H1 (cell line): ENCODE data around the gene VDR. TPM values are rescaled to one million over a fixed set of nuclear protein-coding genes. Genes with fewer than 3 reads are reported as not detected.

ENCODE experiments used
- CTCF ChIA-PET: fragments of 300-600 bp; sonication (Branson Sonifier 250); formaldehyde crosslinking; loops from one replicate; lab custom pipeline; 2021; ENCODE audit not compliant: partially characterized antibody; lab: Charles Lee
- POLR2A ChIA-PET: fragments of 300-600 bp; sonication (Branson Sonifier 250); formaldehyde crosslinking; loops from one replicate; lab custom pipeline; 2021; ENCODE audit warnings: inconsistent platforms; ENCODE audit not compliant: partially characterized antibody; lab: Charles Lee
- DNase-seq, 2 experiments: peaks; one replicate each; pipeline versions ENCODE4 v3.0.0 to v3.0.0-alpha.2; 2010 to 2022; ENCODE audit warnings: low spot score in 2 of 2, low read depth in 1 of 2, mixed read lengths in 1 of 2
- FAIRE-seq: peaks from 2 replicates; lab custom pipeline; 2011; peaks lifted over from hg19 to GRCh38; lab: Jason Lieb, UNC
- H2AFZ ChIP-seq: 2 replicates; pipeline ENCODE4 v1.8.1; 2012; ENCODE audit warnings: low read length, inconsistent platforms
- H2AK5ac ChIP-seq: 2 replicates; pipeline ENCODE4 v1.6.1; 2013; ENCODE audit warnings: low read depth, low read length
- H2BK120ac ChIP-seq: replicated peaks from 2 replicates; pipeline ENCODE3; 2013; ENCODE audit warnings: low read depth, low read length, inconsistent platforms
- H2BK12ac ChIP-seq: 2 replicates; pipeline ENCODE4 v1.6.1; 2013; ENCODE audit warnings: low read depth, low read length
- H2BK15ac ChIP-seq: 2 replicates; pipeline ENCODE4 v1.6.1; 2013; ENCODE audit warnings: low read length
- H2BK20ac ChIP-seq: 2 replicates; pipeline ENCODE4 v1.6.1; 2013; ENCODE audit warnings: low read length
- H2BK5ac ChIP-seq: 2 replicates; pipeline ENCODE4 v1.6.1; 2013; ENCODE audit warnings: low read depth, low read length
- H3K14ac ChIP-seq: 2 replicates; pipeline ENCODE4 v1.6.1; 2013; ENCODE audit warnings: inconsistent platforms; ENCODE audit not compliant: insufficient read length
- H3K18ac ChIP-seq: 2 replicates; pipeline ENCODE4 v1.6.1; 2013; ENCODE audit warnings: low read length; ENCODE audit errors: extremely low read depth
- H3K23ac ChIP-seq: 2 replicates; pipeline ENCODE4 v1.6.1; 2013; ENCODE audit warnings: inconsistent platforms; ENCODE audit not compliant: insufficient read length
- H3K23me2 ChIP-seq: 2 replicates; pipeline ENCODE4 v1.6.1; 2013; ENCODE audit warnings: low read depth, low read length
- H3K27ac ChIP-seq: 2 replicates; pipeline ENCODE4 v1.6.1; 2011; ENCODE audit warnings: low read depth, low read length, inconsistent platforms
- H3K27me3 ChIP-seq, 4 experiments: replicated peaks in 1 of 4; 1 replicate in 1 of 4; 2 replicates in 3 of 4; pipeline versions ENCODE4 v1.6.1 to v1.8.1; 2011 to 2013; ENCODE audit warnings: low read length in 3 of 4, mild to moderate bottlenecking in 3 of 4, inconsistent platforms in 2 of 4, mixed read lengths in 2 of 4, moderate library complexity in 1 of 4; ENCODE audit not compliant: control insufficient read depth in 3 of 4, insufficient read depth in 3 of 4; ENCODE audit errors: extremely low read depth in 1 of 4
- H3K36me3 ChIP-seq, 4 experiments: 2 replicates each; pipeline versions ENCODE4 v1.6.1 to v1.8.1; 2011 to 2013; ENCODE audit warnings: mild to moderate bottlenecking in 4 of 4, low read length in 3 of 4, moderate library complexity in 2 of 4, control low read depth in 1 of 4, inconsistent platforms in 1 of 4; ENCODE audit not compliant: insufficient read depth in 4 of 4, control insufficient read depth in 2 of 4
- H3K4ac ChIP-seq: replicated peaks from 2 replicates; pipeline ENCODE3; 2013; ENCODE audit warnings: low read length, low read depth, mixed read lengths, inconsistent platforms; ENCODE audit not compliant: insufficient read length
- H3K4me1 ChIP-seq, 4 experiments: replicated peaks in 1 of 4; 1 replicate in 1 of 4; 2 replicates in 3 of 4; pipeline versions ENCODE4 v1.6.1 to v1.8.1; 2011 to 2013; ENCODE audit warnings: low read length in 3 of 4, inconsistent platforms in 2 of 4, mixed read lengths in 1 of 4; ENCODE audit not compliant: insufficient read depth in 4 of 4, control insufficient read depth in 3 of 4
- H3K4me2 ChIP-seq, 2 experiments: 2 replicates each; pipeline versions ENCODE4 v1.6.1 to v1.8.1; 2011 to 2013; ENCODE audit warnings: low read depth in 2 of 2, low read length in 2 of 2, control low read depth in 1 of 2, inconsistent platforms in 1 of 2, mild to moderate bottlenecking in 1 of 2; ENCODE audit not compliant: insufficient read depth in 1 of 2
- H3K4me3 ChIP-seq, 4 experiments: fragments of 200-600, 300-600 bp in 1 of 4; sonication (generic), shearing (Covaris generic), sonication (Bioruptor Twin) in 1 of 4; 2 replicates each; pipeline versions ENCODE4 v1.5.1 to v1.8.1; 2011 to 2016; ENCODE audit warnings: low read length in 4 of 4, low read depth in 3 of 4, control low read depth in 2 of 4, inconsistent platforms in 2 of 4, mild to moderate bottlenecking in 2 of 4, mixed read lengths in 1 of 4, moderate library complexity in 1 of 4; ENCODE audit not compliant: insufficient read depth in 2 of 4; ENCODE audit errors: extremely low read depth in 1 of 4
- H3K56ac ChIP-seq: replicated peaks from 2 replicates; pipeline ENCODE3; 2013; ENCODE audit warnings: low read depth, mild to moderate bottlenecking, mixed read lengths, low read length, inconsistent platforms; ENCODE audit not compliant: insufficient read length
- H3K79me1 ChIP-seq: 2 replicates; pipeline ENCODE4 v1.6.1; 2013; ENCODE audit warnings: low read depth, low read length, control low read depth
- H3K79me2 ChIP-seq, 2 experiments: 2 replicates each; pipeline versions ENCODE4 v1.6.1 to v1.8.1; 2012 to 2013; ENCODE audit warnings: low read length in 2 of 2, mild to moderate bottlenecking in 2 of 2, inconsistent platforms in 1 of 2; ENCODE audit not compliant: insufficient read depth in 2 of 2, control insufficient read depth in 1 of 2
- H3K9ac ChIP-seq, 4 experiments: replicated peaks in 1 of 4; 1 replicate in 1 of 4; 2 replicates in 3 of 4; pipeline versions ENCODE4 v1.6.1 to v1.8.1; 2011 to 2013; ENCODE audit warnings: low read depth in 3 of 4, low read length in 3 of 4, control low read depth in 2 of 4, mild to moderate bottlenecking in 2 of 4, moderate library complexity in 2 of 4, inconsistent platforms in 1 of 4; ENCODE audit errors: extremely low read depth in 1 of 4
- H3K9me3 ChIP-seq, 2 experiments: 2 replicates each; pipeline versions ENCODE4 v1.6.1 to v1.8.1; 2012 to 2013; ENCODE audit warnings: mild to moderate bottlenecking in 2 of 2, moderate library complexity in 2 of 2, control low read depth in 1 of 2, inconsistent platforms in 1 of 2, low read depth in 1 of 2, low read length in 1 of 2, mixed read lengths in 1 of 2; ENCODE audit not compliant: insufficient read depth in 2 of 2
- H4K20me1 ChIP-seq, 2 experiments: replicated peaks in 1 of 2; 2 replicates each; pipeline versions ENCODE3 to v1.8.1; 2011 to 2013; ENCODE audit warnings: inconsistent platforms in 2 of 2, low read length in 2 of 2, mild to moderate bottlenecking in 1 of 2; ENCODE audit not compliant: insufficient read depth in 2 of 2, control insufficient read depth in 1 of 2
- H4K5ac ChIP-seq: 2 replicates; pipeline ENCODE4 v1.6.1; 2013; ENCODE audit warnings: low read length, low read depth, mixed read lengths, inconsistent platforms; ENCODE audit not compliant: insufficient read length
- H4K8ac ChIP-seq: 2 replicates; pipeline ENCODE4 v1.8.0; 2013; ENCODE audit warnings: mild to moderate bottlenecking, moderate library complexity, low read length, inconsistent platforms; ENCODE audit not compliant: insufficient read depth; ENCODE audit errors: extremely low read depth
- H4K91ac ChIP-seq: replicated peaks from 2 replicates; pipeline ENCODE3; 2013; ENCODE audit warnings: low read length, mixed read lengths, inconsistent platforms; ENCODE audit not compliant: insufficient read length
- GABPA ChIP-seq: IDR thresholded peaks from 2 replicates; pipeline ENCODE4 v1.6.1; 2011; ENCODE audit warnings: mild to moderate bottlenecking, low read length, moderate library complexity, borderline replicate concordance; ENCODE audit not compliant: insufficient read depth
- RFX5 ChIP-seq: IDR thresholded peaks from 2 replicates; pipeline ENCODE4 v1.6.1; 2011; ENCODE audit warnings: low read depth, low read length, improper control_type of control experiment, borderline replicate concordance
- WGBS, 2 experiments: shearing (Covaris generic) in 1 of 2; methylation state at CpG; one replicate each; pipeline versions ENCODE4 v1.1.6 to v1.1.7; 2013 to 2015; ENCODE audit warnings: low lambda C conversion rate in 2 of 2, mixed read lengths in 2 of 2, inconsistent platforms in 1 of 2, low coverage in 1 of 2, missing lambda C conversion rate in 1 of 2; ENCODE audit not compliant: insufficient replicate concordance in 2 of 2, insufficient coverage in 1 of 2, insufficient read length in 1 of 2; ENCODE audit errors: extremely low coverage in 1 of 2, missing lambda C conversion rate in 1 of 2; 5-methylcytosine and 5-hydroxymethylcytosine counted together
- polyA plus RNA-seq, 7 experiments: library from polyadenylated mRNA; depleted of rRNA in 3 of 7; stranded (reverse) in 5 of 7; unstranded in 2 of 7; fragments of >200 nt in 5 of 7; fragments of 200-250 nt in 2 of 7; gene quantifications; 1 replicate in 5 of 7; 2 replicates in 1 of 7; 4 replicates in 1 of 7; pipeline versions ENCODE4 v1.2.1 to v1.2.3, GENCODE V29; 2011 to 2013; ENCODE audit warnings: missing spikeins in 2 of 7, mixed read lengths in 2 of 7
- total RNA-seq: library from RNA; stranded (reverse); fragmentation: NEBNext Ultra II Directional; extraction: Animal tissue kit (Norgen Biotek cat#: 25700); gene quantifications from 2 replicates; pipeline ENCODE4 v1.2.1, GENCODE V29; 2021
- TF ChIP-seq, protein P1 (sequence below): IDR thresholded peaks from 2 replicates; pipeline ENCODE4 v1.6.1; 2012; ENCODE audit warnings: inconsistent platforms

The VDR gene
- total and polyA plus RNA-seq, 2 of the 8 experiments (the other 6 are each of a cell fraction or from before 2014, with no cell fraction given) = 0.44 to 0.65 TPM

DNA sequence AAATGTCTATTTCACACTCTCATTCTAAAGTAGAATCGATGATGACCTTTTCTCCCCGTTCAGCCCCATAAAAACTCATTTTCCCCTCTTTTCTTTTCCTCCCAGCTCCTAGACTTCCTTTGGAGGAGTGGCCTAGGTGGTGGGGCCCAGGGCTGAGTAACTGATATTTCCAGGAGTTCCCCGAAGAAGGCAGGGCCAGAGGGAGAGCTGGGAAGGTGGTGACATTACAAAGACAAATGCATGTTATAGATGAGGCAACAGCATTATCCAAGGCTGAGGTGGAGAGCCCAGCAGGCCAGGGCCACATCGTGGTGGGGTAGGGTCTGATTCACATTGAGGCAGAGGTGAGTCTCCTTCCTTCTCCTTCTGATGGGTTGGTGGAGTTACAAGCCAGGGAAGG is 62.9 kb downstream of the VDR start:
- WGBS, 2 experiments = 85% methylated on average over 4 of the region's 4 CpGs; no CpG with 5 or more reads in 1 of the 2 experiments
- Histone ChIP-seq H3K9me3 (no peaks in the 10 kb centered on the region), H2BK120ac (no peak overlapping the region), H3K18ac (no peak overlapping the region), H3K4me2 (no peak overlapping the region), H3K4me1 (peaks cover 0 to 22% (median 5%) of the 10 kb centered on the region in 4 experiments; a peak in 6 of 7 replicates), H3K14ac (no peak overlapping the region), H3K27ac (no peak overlapping the region), H2BK5ac (no peak overlapping the region; the same call in 1 of the 2 replicates), H3K4ac (no peak overlapping the region), H4K91ac (no peak overlapping the region), H3K27me3 (no peaks in the 10 kb centered on the region; a peak in 2 of 7 replicates), H3K79me1 (no peaks in the 10 kb centered on the region; the same call in 1 of the 2 replicates), H2AFZ (no peak overlapping the region), H2BK15ac (no peak overlapping the region), H4K8ac (no peak overlapping the region), H4K5ac (no peak overlapping the region), H3K79me2 (no peaks in the 10 kb centered on the region), H3K4me3 (no peak overlapping the region), H3K23me2 (no peaks in the 10 kb centered on the region), H2BK20ac (no peak overlapping the region), H4K20me1 (no peaks in the 10 kb centered on the region), H3K56ac (no peak overlapping the region), H2AK5ac (no peak overlapping the region; the same call in 1 of the 2 replicates), H3K36me3 (no peaks in the 10 kb centered on the region), H2BK12ac (no peak overlapping the region), H3K23ac (no peak overlapping the region), H3K9ac (no peak overlapping the region)
- no peak for FAIRE-seq
- POLR2A ChIA-PET = interaction anchor here (0.9 to 28.4 kb wide), 9 partner anchors 9 to 106 kb away, joined by 3 to 480 read pairs (median 4); partner anchors contain the start of genes HDAC7 and VDR
- TF ChIP-seq GABPA (no peak), RFX5 (no peak)
- TF ChIP-seq, protein P1, sequence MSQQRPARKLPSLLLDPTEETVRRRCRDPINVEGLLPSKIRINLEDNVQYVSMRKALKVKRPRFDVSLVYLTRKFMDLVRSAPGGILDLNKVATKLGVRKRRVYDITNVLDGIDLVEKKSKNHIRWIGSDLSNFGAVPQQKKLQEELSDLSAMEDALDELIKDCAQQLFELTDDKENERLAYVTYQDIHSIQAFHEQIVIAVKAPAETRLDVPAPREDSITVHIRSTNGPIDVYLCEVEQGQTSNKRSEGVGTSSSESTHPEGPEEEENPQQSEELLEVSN = no peak
- DNase-seq = no peak
- CTCF ChIA-PET = interaction anchor here (0.7 to 30.5 kb wide), 12 partner anchors 8 to 125 kb away, joined by 3 to 2001 read pairs (median 6); partner anchors contain the start of genes HDAC7, RAPGEF3 and SLC48A1
